Type B pancreatic cell (in vitro differentiated cells): ENCODE results near the gene MORC2. TPM values are rescaled to one million over a fixed set of nuclear protein-coding genes. Genes with fewer than 3 reads are reported as not detected.

Experiments used
- DNase-seq: peaks from one replicate; pipeline ENCODE4 v3.0.0; 2021; ENCODE audit warnings: mixed read lengths; ENCODE audit not compliant: unreplicated experiment; ENCODE audit errors: extremely low spot score
- H3K27ac Mint-ChIP-seq: 2 replicates; pipeline ENCODE4 v1.8.0; 2021; ENCODE audit warnings: mild to moderate bottlenecking, mixed read lengths
- H3K27me3 Mint-ChIP-seq: 2 replicates; pipeline ENCODE4 v1.8.0; 2021; ENCODE audit warnings: mixed read lengths
- H3K36me3 Mint-ChIP-seq: 2 replicates; pipeline ENCODE4 v1.8.0; 2021; ENCODE audit warnings: mixed read lengths
- H3K4me1 Mint-ChIP-seq: one replicate; pipeline ENCODE4 v1.8.0; 2021; ENCODE audit warnings: mixed read lengths; ENCODE audit not compliant: unreplicated experiment
- H3K4me3 Mint-ChIP-seq: 2 replicates; pipeline ENCODE4 v1.8.0; 2021; ENCODE audit warnings: mild to moderate bottlenecking, mixed read lengths
- H3K9me3 Mint-ChIP-seq: 2 replicates; pipeline ENCODE4 v1.8.0; 2021; ENCODE audit warnings: mixed read lengths
- CTCF ChIP-seq: fragments of 200-600 bp; sonication (generic); conservative IDR thresholded peaks from 2 replicates; pipeline ENCODE4 v1.5.0; 2021; ENCODE audit warnings: antibody characterized with exemption, mild to moderate bottlenecking
- total RNA-seq: library from RNA; stranded (reverse); gene quantifications from 2 replicates; pipeline ENCODE4 v1.2.1, GENCODE V29; 2021; ENCODE audit warnings: low replicate concordance

MORC2 gene
- total RNA-seq, 1 donor from 2014 or later = 48.1 TPM

- Mint-ChIP-seq H3K27me3 (no peaks in the 10 kb centered on the region), H3K36me3 (no peaks in the 10 kb centered on the region), H3K4me1 (peaks cover 13% of the 10 kb centered on the region), H3K9me3 (no peaks in the 10 kb centered on the region), H3K27ac (no peak overlapping the region), H3K4me3 (no peak overlapping the region)
- TF ChIP-seq CTCF = no peak
- DNase-seq = peak; percentile 60
Measured at GRCh38 chr22:30891781-30892180, 76.8 kb downstream of the MORC2 start.

GRCh38 chr22:30891443-30891755, 77.2 kb downstream of the MORC2 start:
- H3K9me3 Mint-ChIP-seq = no peaks in the 10 kb centered on the region
- no peak overlapping the region for H3K4me3 Mint-ChIP-seq
- H3K36me3 Mint-ChIP-seq = no peaks in the 10 kb centered on the region
- DNase-seq = peak; percentile 43
- TF ChIP-seq CTCF = no peak
- H3K27me3 Mint-ChIP-seq = no peaks in the 10 kb centered on the region
- peaks cover 13% of the 10 kb centered on the region for H3K4me1 Mint-ChIP-seq
- no peak overlapping the region for H3K27ac Mint-ChIP-seq

- H3K36me3 Mint-ChIP-seq = no peaks in the 10 kb centered on the region
- H3K27ac Mint-ChIP-seq = no peak overlapping the region
- H3K4me1 Mint-ChIP-seq = peaks cover 13% of the 10 kb centered on the region
- no peaks in the 10 kb centered on the region for H3K9me3 Mint-ChIP-seq
- no peak overlapping the region for H3K4me3 Mint-ChIP-seq
- DNase-seq = peak; percentile 65
- H3K27me3 Mint-ChIP-seq = no peaks in the 10 kb centered on the region
- peak; percentile 77 for TF ChIP-seq CTCF
Measured at GRCh38 chr22:30890686-30891442, 77.7 kb downstream of the MORC2 start.

- Mint-ChIP-seq H3K9me3 (no peaks in the 10 kb centered on the region), H3K27me3 (no peaks in the 10 kb centered on the region), H3K36me3 (no peaks in the 10 kb centered on the region), H3K4me3 (no peak overlapping the region), H3K27ac (no peak overlapping the region), H3K4me1 (peaks cover 13% of the 10 kb centered on the region)
- peak; percentile 54 for DNase-seq
- TF ChIP-seq CTCF = no peak
Measured at GRCh38 chr22:30889996-30890480, 78.5 kb downstream of the MORC2 start.

- peaks cover 12% of the 10 kb centered on the region for H3K4me1 Mint-ChIP-seq
- peak; percentile 49 for DNase-seq
- no peaks in the 10 kb centered on the region for H3K36me3 Mint-ChIP-seq
- H3K27me3 Mint-ChIP-seq = no peaks in the 10 kb centered on the region
- no peak overlapping the region for H3K27ac Mint-ChIP-seq
- H3K9me3 Mint-ChIP-seq = no peaks in the 10 kb centered on the region
- no peak for TF ChIP-seq CTCF
- no peak overlapping the region for H3K4me3 Mint-ChIP-seq
Measured at GRCh38 chr22:30889268-30889995, 79.1 kb downstream of the MORC2 start.
